A673 (cell line): ENCODE data around the gene MICAL2.

ENCODE experiments used
- EZH2 ChIP-seq: fragments of 200-600 bp; sonication (generic); IDR thresholded peaks from 2 replicates; pipeline ENCODE4 v1.6.1; 2017; ENCODE audit warnings: borderline replicate concordance, low read depth, mild to moderate bottlenecking, mixed read lengths, antibody characterized with exemption, low read length; ENCODE audit not compliant: poor library complexity, severe bottlenecking
- TF ChIP-seq, protein P1 (sequence below): fragments of 300-800, 200-600 bp; sonication (generic); conservative IDR thresholded peaks from 2 replicates; pipeline ENCODE4 v1.5.1; 2017; ENCODE audit warnings: low read depth, mild to moderate bottlenecking, antibody characterized with exemption, low read length, moderate library complexity, mixed read lengths

DNA sequence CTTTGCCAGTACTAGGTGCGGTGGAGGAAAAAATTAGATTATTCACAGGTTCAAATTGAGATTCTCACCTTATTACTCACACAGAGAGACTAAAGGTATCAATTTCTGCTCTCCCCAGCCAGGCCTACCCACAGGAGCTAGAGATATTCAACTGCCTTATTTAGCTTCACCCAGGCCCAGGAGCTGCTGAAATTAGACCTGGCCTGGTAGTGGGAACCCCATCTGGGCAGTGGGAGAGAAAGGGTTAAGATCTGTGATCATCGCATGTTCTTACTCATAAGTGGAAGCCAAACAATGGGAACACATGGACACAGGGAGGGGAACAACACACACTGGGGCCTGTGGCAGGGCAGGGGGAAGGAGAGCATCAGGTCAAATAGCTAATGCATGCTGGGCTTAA, 20.9 kb upstream of the MICAL2 start:
- TF ChIP-seq, protein P1, sequence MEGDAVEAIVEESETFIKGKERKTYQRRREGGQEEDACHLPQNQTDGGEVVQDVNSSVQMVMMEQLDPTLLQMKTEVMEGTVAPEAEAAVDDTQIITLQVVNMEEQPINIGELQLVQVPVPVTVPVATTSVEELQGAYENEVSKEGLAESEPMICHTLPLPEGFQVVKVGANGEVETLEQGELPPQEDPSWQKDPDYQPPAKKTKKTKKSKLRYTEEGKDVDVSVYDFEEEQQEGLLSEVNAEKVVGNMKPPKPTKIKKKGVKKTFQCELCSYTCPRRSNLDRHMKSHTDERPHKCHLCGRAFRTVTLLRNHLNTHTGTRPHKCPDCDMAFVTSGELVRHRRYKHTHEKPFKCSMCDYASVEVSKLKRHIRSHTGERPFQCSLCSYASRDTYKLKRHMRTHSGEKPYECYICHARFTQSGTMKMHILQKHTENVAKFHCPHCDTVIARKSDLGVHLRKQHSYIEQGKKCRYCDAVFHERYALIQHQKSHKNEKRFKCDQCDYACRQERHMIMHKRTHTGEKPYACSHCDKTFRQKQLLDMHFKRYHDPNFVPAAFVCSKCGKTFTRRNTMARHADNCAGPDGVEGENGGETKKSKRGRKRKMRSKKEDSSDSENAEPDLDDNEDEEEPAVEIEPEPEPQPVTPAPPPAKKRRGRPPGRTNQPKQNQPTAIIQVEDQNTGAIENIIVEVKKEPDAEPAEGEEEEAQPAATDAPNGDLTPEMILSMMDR: no peak
- TF ChIP-seq EZH2: no peak
